Neuronal stem cell (in vitro differentiated cells): ENCODE results near the gene CDKN3.
"Not testable (repeated sequence)": the region's sequence is repeated elsewhere in the genome, so short reads cannot be mapped to it uniquely, and the experiment has no call there.

Experiments
- DNase-seq: peaks from one replicate; pipeline ENCODE4 v3.0.0-alpha.2; 2013; ENCODE audit warnings: low spot score
- H2AFZ ChIP-seq: one replicate; pipeline ENCODE4 v1.6.1; 2013; ENCODE audit warnings: mild to moderate bottlenecking, low read length, inconsistent platforms
- H2AK5ac ChIP-seq: 2 replicates; pipeline ENCODE4 v1.6.1; 2013; ENCODE audit warnings: low read depth, mild to moderate bottlenecking, inconsistent platforms, low read length, moderate library complexity, mixed read lengths
- H2BK120ac ChIP-seq: 2 replicates; pipeline ENCODE4 v1.6.1; 2013; ENCODE audit warnings: low read depth, mild to moderate bottlenecking, inconsistent platforms, low read length, moderate library complexity, mixed read lengths
- H2BK12ac ChIP-seq: one replicate; pipeline ENCODE4 v1.6.1; 2013; ENCODE audit warnings: low read length, inconsistent platforms
- H2BK15ac ChIP-seq: 2 replicates; pipeline ENCODE4 v1.6.1; 2013; ENCODE audit warnings: mild to moderate bottlenecking, low read length, inconsistent platforms, mixed read lengths
- H2BK5ac ChIP-seq: one replicate; pipeline ENCODE4 v1.6.1; 2013; ENCODE audit warnings: inconsistent platforms, mild to moderate bottlenecking, low read length, moderate library complexity
- H3K14ac ChIP-seq: one replicate; pipeline ENCODE4 v1.6.1; 2013; ENCODE audit warnings: low read length, inconsistent platforms
- H3K18ac ChIP-seq: 2 replicates; pipeline ENCODE4 v1.6.1; 2013; ENCODE audit warnings: low read length, inconsistent platforms
- H3K23ac ChIP-seq: 2 replicates; pipeline ENCODE4 v1.6.1; 2013; ENCODE audit warnings: low read depth, mild to moderate bottlenecking, mixed read lengths, low read length, inconsistent platforms; ENCODE audit not compliant: poor library complexity
- H3K27ac ChIP-seq: replicated peaks from 3 replicates; pipeline ENCODE4 v1.5.1; 2013; ENCODE audit warnings: low read length, inconsistent platforms
- H3K27me3 ChIP-seq, 3 experiments: 2 replicates each; pipeline ENCODE4 v1.6.1; 2013; ENCODE audit warnings: low read length in 3 of 3, mild to moderate bottlenecking in 2 of 3, inconsistent platforms in 1 of 3, low read depth in 1 of 3, mixed read lengths in 1 of 3, moderate library complexity in 1 of 3; ENCODE audit not compliant: control insufficient read depth in 3 of 3, insufficient read depth in 3 of 3
- H3K36me3 ChIP-seq, 2 donors: replicated peaks in 1 of 2; 2 replicates each; pipeline ENCODE4 v1.6.1; 2013; ENCODE audit warnings: low read length in 2 of 2; ENCODE audit not compliant: control insufficient read depth in 2 of 2, insufficient read depth in 2 of 2
- H3K4ac ChIP-seq: 2 replicates; pipeline ENCODE4 v1.6.1; 2013; ENCODE audit warnings: inconsistent platforms, mild to moderate bottlenecking, low read length, moderate library complexity
- H3K4me1 ChIP-seq, 2 donors: 1 replicate in 1 of 2; 2 replicates in 1 of 2; pipeline ENCODE4 v1.6.1; 2013; ENCODE audit warnings: low read length in 2 of 2, low read depth in 1 of 2; ENCODE audit not compliant: control insufficient read depth in 2 of 2, insufficient read depth in 1 of 2
- H3K4me2 ChIP-seq: one replicate; pipeline ENCODE4 v1.6.1; 2013; ENCODE audit warnings: mild to moderate bottlenecking, low read length, inconsistent platforms; ENCODE audit not compliant: insufficient read depth, poor library complexity, severe bottlenecking
- H3K4me3 ChIP-seq, 2 donors: 2 replicates each; pipeline ENCODE4 v1.5.1; 2013; ENCODE audit warnings: low read length in 2 of 2, mild to moderate bottlenecking in 2 of 2, inconsistent platforms in 1 of 2, moderate library complexity in 1 of 2
- H3K79me1 ChIP-seq: one replicate; pipeline ENCODE4 v1.6.1; 2013; ENCODE audit warnings: low read depth, mild to moderate bottlenecking, inconsistent platforms, low read length, moderate library complexity
- H3K9ac ChIP-seq: one replicate; pipeline ENCODE4 v1.6.1; 2013; ENCODE audit warnings: mild to moderate bottlenecking, low read depth, low read length, inconsistent platforms; ENCODE audit not compliant: poor library complexity
- H3K9me3 ChIP-seq, 2 donors: replicated peaks in 1 of 2; 2 replicates each; pipeline versions ENCODE3 to v1.6.1; 2013; ENCODE audit warnings: low read length in 2 of 2, mild to moderate bottlenecking in 2 of 2, inconsistent platforms in 1 of 2, low read depth in 1 of 2, mixed read lengths in 1 of 2, moderate library complexity in 1 of 2; ENCODE audit not compliant: control insufficient read depth in 2 of 2, insufficient read depth in 1 of 2
- H4K8ac ChIP-seq: one replicate; pipeline ENCODE4 v1.6.1; 2013; ENCODE audit warnings: low read depth, mild to moderate bottlenecking, inconsistent platforms, low read length, moderate library complexity
- H4K91ac ChIP-seq: one replicate; pipeline ENCODE4 v1.6.1; 2013; ENCODE audit warnings: low read length, low read depth, mild to moderate bottlenecking, inconsistent platforms; ENCODE audit not compliant: poor library complexity
- WGBS, 2 donors: extraction: QIAGEN DNeasy Blood & Tissue Kit; methylation state at CpG; one replicate each; pipeline ENCODE4 v1.1.7; 2013; ENCODE audit warnings: missing lambda C conversion rate in 2 of 2, mixed read lengths in 1 of 2; ENCODE audit not compliant: insufficient read length in 2 of 2, insufficient replicate concordance in 1 of 2; ENCODE audit errors: extremely low coverage in 2 of 2; 5-methylcytosine and 5-hydroxymethylcytosine counted together

The CDKN3 gene

DNA sequence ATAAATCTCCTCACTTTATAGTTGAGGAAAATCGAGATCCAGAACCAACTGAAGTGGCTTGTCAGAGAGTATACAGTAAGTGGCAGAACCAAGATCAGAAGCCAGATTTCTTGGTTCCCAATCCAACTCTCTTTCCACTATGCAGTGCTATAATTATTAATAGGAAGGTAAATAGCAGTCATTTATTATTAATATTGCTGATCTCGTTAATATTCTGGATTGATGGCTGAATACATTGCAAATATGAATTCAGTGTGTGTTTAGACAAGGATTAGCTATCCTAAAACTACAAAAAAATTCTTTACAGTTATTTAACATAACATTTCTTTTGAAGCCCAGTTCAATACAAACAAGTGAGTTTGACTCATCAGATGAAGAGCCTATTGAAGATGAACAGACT, 2.8 kb downstream of the CDKN3 start:
- Histone ChIP-seq H2BK5ac (no peak overlapping the region), H2BK12ac (no peak overlapping the region), H3K14ac (no peak overlapping the region), H3K23ac (no peak overlapping the region), H4K91ac (no peak overlapping the region), H4K8ac (no peak overlapping the region), H3K18ac (no peak overlapping the region), H3K9ac (no peak overlapping the region), H3K9me3 (peaks cover 0 to 14% of the 10 kb centered on the region in 2 donors), H3K4ac (no peak overlapping the region), H2BK15ac (no peak overlapping the region), H2AK5ac (no peak overlapping the region), H2AFZ (no peak overlapping the region), H3K4me2 (no peak overlapping the region), H3K79me1 (peaks cover 5% of the 10 kb centered on the region), H3K27me3 (no peaks in the 10 kb centered on the region), H3K36me3 (peaks cover 5 to 32% of the 10 kb centered on the region in 2 donors), H3K4me3 (no peak overlapping the region), H3K27ac (no peak overlapping the region), H2BK120ac (no peak overlapping the region), H3K4me1 (peaks cover 3 to 10% of the 10 kb centered on the region in 2 donors)
- WGBS, 2 donors: no CpG with 5 or more reads among the region's 2 CpGs
- DNase-seq: no peak

DNA sequence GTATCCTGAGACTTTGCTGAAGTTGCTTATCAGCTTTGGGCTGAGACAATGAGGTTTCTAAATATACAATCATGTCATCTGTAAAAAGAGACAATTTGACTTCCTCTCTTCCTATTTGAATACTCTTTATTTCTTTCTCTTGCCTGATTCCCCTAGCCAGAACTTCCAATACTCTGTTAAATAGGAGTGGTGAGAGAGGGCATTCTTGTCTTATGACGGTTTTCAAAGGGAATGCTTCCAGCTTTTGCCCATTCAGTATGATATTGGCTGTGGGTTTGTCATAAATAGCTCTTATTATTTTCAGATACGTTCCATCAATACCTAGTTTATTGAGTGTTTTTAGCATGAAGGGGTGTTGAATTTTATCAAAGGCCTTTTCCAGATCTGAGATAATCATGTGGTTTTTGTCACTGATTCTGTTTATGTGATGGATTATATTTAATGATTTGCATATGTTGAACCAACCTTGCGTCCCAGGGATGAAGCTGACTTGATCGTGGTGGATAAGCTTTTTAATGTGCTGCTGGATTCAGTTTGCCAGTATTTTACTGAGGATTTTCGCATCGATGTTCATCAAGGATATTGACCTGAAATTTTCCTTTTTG, 6.7 kb downstream of the CDKN3 start:
- H3K9ac ChIP-seq, H2BK120ac ChIP-seq, H3K27me3 ChIP-seq, H3K4me3 ChIP-seq, H3K18ac ChIP-seq, H3K14ac ChIP-seq, H2AK5ac ChIP-seq, H2BK12ac ChIP-seq, H4K91ac ChIP-seq, H3K4me2 ChIP-seq, H2AFZ ChIP-seq, H3K9me3 ChIP-seq, H3K23ac ChIP-seq, H3K4ac ChIP-seq, H3K79me1 ChIP-seq, H3K4me1 ChIP-seq, H3K27ac ChIP-seq, H2BK5ac ChIP-seq, DNase-seq, H2BK15ac ChIP-seq, H4K8ac ChIP-seq: not testable (repeated sequence)
- WGBS, 2 donors: no CpG with 5 or more reads among the region's 6 CpGs
- peaks cover 10 to 52% of the 10 kb centered on the region in 2 donors for H3K36me3 ChIP-seq

GRCh38 chr14:54410215-54410614, 13.4 kb downstream of the CDKN3 start:
- Histone ChIP-seq H2AK5ac (no peak overlapping the region), H4K8ac (no peak overlapping the region), H3K27me3 (no peaks in the 10 kb centered on the region), H3K14ac (no peak overlapping the region), H2AFZ (no peak overlapping the region), H2BK5ac (no peak overlapping the region), H2BK15ac (no peak overlapping the region), H3K18ac (no peak overlapping the region), H3K4me2 (no peak overlapping the region), H2BK12ac (no peak overlapping the region), H3K4ac (no peak overlapping the region), H3K4me1 (no peaks in the 10 kb centered on the region), H3K36me3 (peaks cover 17 to 78% of the 10 kb centered on the region in 2 donors), H2BK120ac (no peak overlapping the region), H4K91ac (no peak overlapping the region), H3K23ac (no peak overlapping the region), H3K27ac (no peak overlapping the region), H3K9me3 (no peaks in the 10 kb centered on the region), H3K79me1 (no peaks in the 10 kb centered on the region), H3K9ac (no peak overlapping the region), H3K4me3 (no peak overlapping the region)
- no peak for DNase-seq
- no CpG with 5 or more reads among the region's 1 CpG for WGBS, 2 donors

GRCh38 chr14:54411371-54411770, 14.6 kb downstream of the CDKN3 start:
- Histone ChIP-seq H3K4me1 (no peaks in the 10 kb centered on the region), H3K23ac (no peak overlapping the region), H4K8ac (no peak overlapping the region), H3K9ac (no peak overlapping the region), H3K27ac (no peak overlapping the region), H3K4ac (no peak overlapping the region), H3K79me1 (no peaks in the 10 kb centered on the region), H3K27me3 (no peaks in the 10 kb centered on the region), H3K18ac (no peak overlapping the region), H2BK12ac (no peak overlapping the region), H3K14ac (no peak overlapping the region), H2BK120ac (no peak overlapping the region), H4K91ac (no peak overlapping the region), H3K4me2 (no peak overlapping the region), H2AFZ (no peak overlapping the region), H3K4me3 (no peak overlapping the region), H2BK15ac (no peak overlapping the region), H2AK5ac (no peak overlapping the region), H3K36me3 (peaks cover 17 to 84% of the 10 kb centered on the region in 2 donors), H2BK5ac (no peak overlapping the region), H3K9me3 (no peaks in the 10 kb centered on the region)
- no CpG with 5 or more reads among the region's 3 CpGs for WGBS, 2 donors
- DNase-seq: no peak
